Choroid plexus epithelial cell (primary cell): ENCODE results near the gene PJA1.

ENCODE experiments used
- DNase-seq: peaks from one replicate; pipeline ENCODE4 v3.0.0-alpha.2; 2010; ENCODE audit warnings: low read depth
- H3K4me3 ChIP-seq: 2 replicates; pipeline ENCODE4 v1.5.1; 2011; ENCODE audit warnings: low read depth, mild to moderate bottlenecking, control low read depth, low read length, moderate library complexity
- TF ChIP-seq, protein P1 (sequence below): conservative IDR thresholded peaks from 2 replicates; pipeline ENCODE4 v1.5.1; 2011; ENCODE audit warnings: low read depth, mild to moderate bottlenecking, control low read depth, inconsistent platforms, low read length, moderate library complexity

PJA1 gene

DNA sequence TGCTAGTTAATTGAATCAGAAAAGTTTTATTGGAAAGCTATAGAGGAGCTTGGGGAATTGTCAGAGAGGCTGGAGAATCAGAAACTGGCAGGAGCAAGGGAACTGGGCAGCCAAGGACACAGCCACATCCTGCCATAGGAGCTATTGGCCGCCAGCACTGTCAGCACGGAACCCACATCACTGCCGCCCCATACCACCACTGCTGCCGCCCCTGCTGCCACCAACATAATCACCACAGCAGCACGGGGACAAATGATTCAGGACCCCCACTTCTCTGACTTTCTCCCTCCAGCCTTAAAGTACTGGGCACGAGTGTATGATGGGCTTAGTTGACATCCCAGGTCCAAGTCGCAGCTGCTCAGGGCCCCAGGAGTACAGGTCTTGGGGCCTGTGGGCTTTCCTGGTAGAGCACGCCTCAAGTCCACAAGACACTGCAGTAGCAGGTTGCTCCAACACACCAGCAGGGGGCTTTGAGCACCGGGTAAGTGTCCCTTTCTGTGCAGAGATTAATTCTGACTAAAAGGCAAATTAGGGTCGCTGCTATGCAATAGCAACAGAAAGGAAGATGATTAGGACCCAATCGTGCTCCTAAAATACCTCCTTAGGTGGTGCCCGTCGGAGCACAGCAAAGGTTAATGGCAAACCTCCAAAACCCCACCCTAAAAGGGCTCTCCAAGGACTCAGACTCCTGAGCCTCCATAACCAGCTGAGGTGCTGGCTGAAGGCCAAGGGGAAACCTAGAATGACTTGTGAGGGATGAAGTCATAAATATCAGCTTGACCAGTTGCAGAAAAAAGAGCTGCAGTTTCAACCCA, 6.9 kb downstream of the PJA1 start:
- peak; percentile 88 for DNase-seq
- TF ChIP-seq, protein P1, sequence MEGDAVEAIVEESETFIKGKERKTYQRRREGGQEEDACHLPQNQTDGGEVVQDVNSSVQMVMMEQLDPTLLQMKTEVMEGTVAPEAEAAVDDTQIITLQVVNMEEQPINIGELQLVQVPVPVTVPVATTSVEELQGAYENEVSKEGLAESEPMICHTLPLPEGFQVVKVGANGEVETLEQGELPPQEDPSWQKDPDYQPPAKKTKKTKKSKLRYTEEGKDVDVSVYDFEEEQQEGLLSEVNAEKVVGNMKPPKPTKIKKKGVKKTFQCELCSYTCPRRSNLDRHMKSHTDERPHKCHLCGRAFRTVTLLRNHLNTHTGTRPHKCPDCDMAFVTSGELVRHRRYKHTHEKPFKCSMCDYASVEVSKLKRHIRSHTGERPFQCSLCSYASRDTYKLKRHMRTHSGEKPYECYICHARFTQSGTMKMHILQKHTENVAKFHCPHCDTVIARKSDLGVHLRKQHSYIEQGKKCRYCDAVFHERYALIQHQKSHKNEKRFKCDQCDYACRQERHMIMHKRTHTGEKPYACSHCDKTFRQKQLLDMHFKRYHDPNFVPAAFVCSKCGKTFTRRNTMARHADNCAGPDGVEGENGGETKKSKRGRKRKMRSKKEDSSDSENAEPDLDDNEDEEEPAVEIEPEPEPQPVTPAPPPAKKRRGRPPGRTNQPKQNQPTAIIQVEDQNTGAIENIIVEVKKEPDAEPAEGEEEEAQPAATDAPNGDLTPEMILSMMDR, result peak; percentile 74
- no peak overlapping the region for H3K4me3 ChIP-seq

DNA sequence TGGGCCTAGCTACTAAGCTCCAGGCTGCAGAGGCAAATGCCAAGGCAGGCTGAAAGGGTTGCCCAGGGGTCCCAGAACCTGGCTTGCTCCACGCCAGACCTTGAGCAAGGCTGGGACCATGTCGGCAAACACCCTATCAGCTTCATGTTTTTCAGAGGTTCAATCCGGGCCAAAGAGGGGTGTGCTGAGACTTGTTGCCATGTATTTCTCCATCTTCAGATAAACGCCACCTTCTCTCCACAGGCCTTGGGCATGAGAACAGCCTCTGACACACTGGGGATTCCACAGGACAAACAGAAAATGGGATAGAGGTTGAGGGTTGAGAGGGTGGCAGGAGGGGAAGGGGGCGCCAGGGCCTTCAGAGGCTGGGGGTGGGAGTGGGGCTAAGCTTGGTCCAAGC, 8.6 kb downstream of the PJA1 start:
- no peak for DNase-seq
- TF ChIP-seq, protein P1, result no peak
- no peak overlapping the region for H3K4me3 ChIP-seq

DNA sequence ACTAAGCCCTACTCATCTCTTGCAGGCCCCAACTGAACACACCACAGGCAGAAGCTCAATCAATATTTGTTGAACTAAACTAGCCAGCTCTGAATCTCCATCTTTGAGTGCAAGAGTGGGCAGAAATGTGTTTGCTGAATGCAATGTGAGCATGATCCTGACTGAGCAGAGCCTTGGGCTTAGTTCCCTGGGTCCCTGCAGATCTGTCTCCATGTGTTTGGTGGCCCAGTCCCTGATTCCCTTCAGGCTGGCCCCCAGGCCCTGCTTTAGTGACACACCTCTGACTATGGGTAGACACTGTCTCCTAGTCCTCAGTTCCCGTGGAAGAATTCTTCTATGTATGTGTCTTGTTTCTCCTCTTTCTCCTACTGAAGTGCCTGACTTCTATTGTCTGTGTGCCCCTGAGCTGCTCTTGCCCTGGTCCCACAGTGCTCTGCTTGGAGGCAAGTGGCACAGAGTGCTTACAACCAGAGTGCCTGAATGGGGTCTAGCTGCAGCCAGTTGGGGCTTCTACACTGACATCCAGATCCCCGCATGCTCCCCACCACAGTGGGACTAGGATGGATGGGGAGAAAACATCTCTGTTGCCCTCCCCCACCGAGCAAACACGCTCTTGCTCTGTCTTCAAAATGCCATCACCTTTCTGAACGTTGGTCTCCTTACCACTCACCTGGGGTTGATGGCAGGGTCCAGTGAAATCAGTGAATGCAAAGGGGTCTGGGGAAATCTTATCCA, 9.3 kb downstream of the PJA1 start:
- DNase-seq, result no peak
- no peak overlapping the region for H3K4me3 ChIP-seq
- TF ChIP-seq, protein P1, result no peak

DNA sequence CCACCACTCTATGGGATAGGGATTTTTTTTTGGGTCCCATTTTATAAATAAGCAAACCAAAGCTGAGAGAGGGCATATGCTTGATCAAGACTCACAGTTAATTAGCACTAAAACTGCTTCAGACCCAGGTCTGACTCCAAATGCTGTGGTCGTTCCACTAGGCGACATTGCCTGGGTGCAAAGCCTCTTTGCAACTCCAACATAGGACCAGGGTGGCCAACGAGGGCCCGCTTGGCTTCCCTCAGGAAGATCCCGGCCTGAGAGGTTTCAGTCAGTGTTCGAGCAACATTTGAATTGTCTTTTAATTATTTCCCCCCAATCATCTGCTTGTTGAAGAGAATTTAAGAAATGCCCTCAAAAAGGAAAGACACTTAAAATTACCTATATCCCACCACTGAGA, 11.2 kb downstream of the PJA1 start:
- no peak overlapping the region for H3K4me3 ChIP-seq
- DNase-seq, result no peak
- TF ChIP-seq, protein P1, result no peak

DNA sequence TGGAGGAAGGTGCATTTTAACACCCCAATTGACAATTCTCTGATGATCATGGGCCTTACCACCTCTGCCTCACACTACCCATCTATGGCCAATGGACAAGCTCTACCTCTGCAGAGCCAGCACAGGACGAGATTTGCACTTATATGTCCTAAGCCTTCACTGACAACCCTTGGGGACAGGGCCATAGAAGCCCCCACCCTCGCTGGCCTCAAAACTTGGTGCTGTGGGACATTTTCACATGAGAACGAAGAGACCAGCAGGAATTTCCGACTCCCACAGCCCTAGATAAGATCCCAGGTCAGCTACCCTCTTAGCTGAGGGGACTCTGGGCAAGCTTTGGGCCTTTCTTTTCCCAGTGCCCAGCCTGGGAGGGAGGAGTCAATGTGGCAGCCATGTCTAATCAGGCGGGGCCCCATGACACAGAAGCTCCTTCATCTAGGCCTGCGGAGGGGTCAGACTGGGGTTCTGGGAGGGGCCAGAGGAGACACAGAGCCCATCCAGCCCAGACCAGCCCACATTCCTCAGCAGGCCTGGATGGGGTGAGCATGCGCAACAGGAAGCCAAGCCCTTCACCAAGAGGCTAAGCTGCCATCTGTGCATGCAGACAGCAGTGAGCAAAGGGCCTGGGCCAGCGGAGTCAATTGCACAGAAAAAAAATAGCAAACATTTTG, 12.1 kb downstream of the PJA1 start:
- TF ChIP-seq, protein P1, result no peak
- no peak overlapping the region for H3K4me3 ChIP-seq
- DNase-seq, result peak; percentile 81

DNA sequence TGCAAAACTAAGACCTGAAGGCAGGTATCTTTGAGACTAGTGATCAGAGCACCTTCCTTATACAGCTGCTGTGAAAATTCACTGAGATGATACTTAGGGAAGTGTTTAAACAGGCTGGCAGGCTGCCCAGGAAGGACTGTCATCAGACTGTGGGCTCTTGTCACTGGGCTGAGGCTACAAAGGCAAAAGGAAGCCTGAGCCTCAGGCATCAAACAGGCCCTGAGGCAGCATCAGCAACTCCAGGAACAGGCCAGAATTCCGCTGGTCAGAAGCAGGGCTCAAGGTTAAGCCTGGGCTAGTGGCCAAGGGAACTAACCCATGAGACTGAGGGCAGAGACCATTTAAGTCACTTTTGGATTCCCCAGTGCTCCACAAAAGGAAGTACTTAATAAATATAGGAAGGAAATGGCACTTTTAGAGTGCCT, 12.8 kb downstream of the PJA1 start:
- TF ChIP-seq, protein P1, result no peak
- no peak for DNase-seq
- no peak overlapping the region for H3K4me3 ChIP-seq
